ENCODE measurements around the gene PTPRJ.
A peak's percentile ranks its signal among the peaks of the same experiment; 100 is the strongest.

The PTPRJ gene

GRCh38 chr11:48107188-48107704 lies 126.9 kb downstream of the PTPRJ start:
- no peak for TF ChIP-seq CTCF (IDR thresholded peaks at IDR 0.05; ENCODE audit: low read depth, low read length, missing control alignments)

GRCh38 chr11:48108231-48109045 lies 128.1 kb downstream of the PTPRJ start:
- no peak for DNase-seq (ENCODE audit: low read depth)
- TF ChIP-seq CTCF (IDR thresholded peaks at IDR 0.05; ENCODE audit: low read depth, low read length, missing control alignments) = no peak
- H3K4me3 ChIP-seq (ENCODE audit: low read depth, low read length) = no peak overlapping the region

More at GRCh38 chr11:48107188-48107704, 126.9 kb downstream of the PTPRJ start:
- DNase-seq (ENCODE audit: low read depth) = peak; percentile 66
- no peak overlapping the region for H3K4me3 ChIP-seq (ENCODE audit: low read depth, low read length)

- peak overlapping the region; percentile 36; the same call in 1 of the 2 replicates for H3K4me3 ChIP-seq (ENCODE audit: low read depth, low read length)
- no peak for DNase-seq (ENCODE audit: low read depth)
Measured at GRCh38 chr11:48109046-48109666, 128.8 kb downstream of the PTPRJ start.

GRCh38 chr11:48110509-48110766 lies 130.1 kb downstream of the PTPRJ start:
- H3K4me3 ChIP-seq (ENCODE audit: low read depth, low read length) = no peak overlapping the region
- no peak for TF ChIP-seq CTCF (IDR thresholded peaks at IDR 0.05; ENCODE audit: low read depth, low read length, missing control alignments)
- DNase-seq (ENCODE audit: low read depth) = no peak

More at GRCh38 chr11:48109046-48109666, 128.8 kb downstream of the PTPRJ start:
- TF ChIP-seq CTCF (IDR thresholded peaks at IDR 0.05; ENCODE audit: low read depth, low read length, missing control alignments) = peak; percentile 39

- no peak for TF ChIP-seq CTCF (IDR thresholded peaks at IDR 0.05; ENCODE audit: low read depth, low read length, missing control alignments)
- no peak overlapping the region for H3K4me3 ChIP-seq (ENCODE audit: low read depth, low read length)
- DNase-seq (ENCODE audit: low read depth) = no peak
Measured at GRCh38 chr11:48111891-48112290, 131.5 kb downstream of the PTPRJ start.

- no peak for TF ChIP-seq CTCF (IDR thresholded peaks at IDR 0.05; ENCODE audit: low read depth, low read length, missing control alignments)
- H3K4me3 ChIP-seq (ENCODE audit: low read depth, low read length) = no peak overlapping the region
- DNase-seq (ENCODE audit: low read depth) = no peak
Measured at GRCh38 chr11:48114740-48115139, 134.4 kb downstream of the PTPRJ start.

Data from GM12864 (cell line).